Right lobe of liver (tissue), 6 donors: Measurements from ENCODE around the gene MYO15A. TPM values are rescaled to one million over a fixed set of nuclear protein-coding genes. Genes with fewer than 3 reads are reported as not detected.

ENCODE experiments used
- ATAC-seq, 4 donors: fragments of 200-7000 bp; cut with Tn5 transposase; one replicate each; pipeline ENCODE4 v1.9.1; 2020; ENCODE audit warnings: mild to moderate bottlenecking in 4 of 4, moderate library complexity in 4 of 4
- DNase-seq, 3 donors: peaks; one replicate each; pipeline ENCODE4 v3.0.0-alpha.2; 2020
- H3K27ac ChIP-seq, 3 donors: fragments of 200-600 bp; one replicate each; pipeline ENCODE4 v1.8.0; 2022
- H3K27me3 ChIP-seq, 2 donors: fragments of 200-600 bp; one replicate each; pipeline ENCODE4 v1.8.0; 2022
- H3K36me3 ChIP-seq, 4 donors: fragments of 200-600 bp; sonication (generic) in 1 of 4; one replicate each; pipeline versions ENCODE4 v1.5.1 to v1.8.0; 2017 to 2022; ENCODE audit warnings: control low read depth in 1 of 4
- H3K4me1 ChIP-seq, 4 donors: fragments of 200-600 bp; sonication (generic) in 1 of 4; one replicate each; pipeline versions ENCODE4 v1.5.1 to v1.8.0; 2017 to 2022; ENCODE audit warnings: control low read depth in 1 of 4
- H3K4me3 ChIP-seq, 3 donors: fragments of 200-600 bp; one replicate each; pipeline ENCODE4 v1.8.0; 2022
- H3K9me3 ChIP-seq, 4 donors: fragments of 200-600 bp; sonication (generic) in 1 of 4; one replicate each; pipeline versions ENCODE4 v1.5.1 to v1.8.0; 2017 to 2022; ENCODE audit warnings: control low read depth in 1 of 4
- POLR2A ChIP-seq: fragments of 450-650 bp; IDR thresholded peaks from one replicate; pipeline ENCODE4 v1.6.1; 2017; ENCODE audit warnings: antibody characterized with exemption, mild to moderate bottlenecking
- WGBS: methylation state at CpG from one replicate; pipeline ENCODE4 v1.1.6; 2018; ENCODE audit warnings: low coverage, low lambda C conversion rate; ENCODE audit not compliant: insufficient coverage; ENCODE audit errors: missing lambda C conversion rate; 5-methylcytosine and 5-hydroxymethylcytosine counted together
- intact Hi-C, 2 donors: fragments of 100-400 bp; cut with DNase I; formaldehyde crosslinking; loops; one replicate each; pipeline versions ENCODE4 v1.11.2 to v1.14.1; 2022
- total RNA-seq, 6 experiments: library from RNA; depleted of rRNA in 2 of 6; stranded (reverse); fragments of >200 nt in 2 of 6; fragmentation: NEBNext Ultra II Directional in 3 of 6; extraction: Animal tissue kit (Norgen Biotek cat#: 25700) in 3 of 6; gene quantifications; one replicate each; pipeline versions ENCODE4 v1.1.0 to v1.2.4, GENCODE V29; 2016 to 2023
- TF ChIP-seq, protein P1 (sequence below), 4 donors: fragments of 200-600 bp in 3 of 4; fragments of 450-650 bp in 1 of 4; IDR thresholded peaks; one replicate each; pipeline versions ENCODE4 v1.5.1 to v1.8.0; 2016 to 2022; ENCODE audit warnings: antibody characterized with exemption in 4 of 4, mild to moderate bottlenecking in 2 of 4
- donor health status: DM: no; HTN: yes; CAD: no.
- donor health status: DM: no; HTN: no; CAD: no.
- donor health status: DM: no; HTN: no; CAD: no.
- donor health status: DM: no; HTN: yes; CAD: no.
- donor health status: DM: no; HTN: yes; CAD: no.

MYO15A gene
- total RNA-seq, 6 experiments from 2014 or later: 0.19 to 6.2 (median 1.5) TPM

DNA sequence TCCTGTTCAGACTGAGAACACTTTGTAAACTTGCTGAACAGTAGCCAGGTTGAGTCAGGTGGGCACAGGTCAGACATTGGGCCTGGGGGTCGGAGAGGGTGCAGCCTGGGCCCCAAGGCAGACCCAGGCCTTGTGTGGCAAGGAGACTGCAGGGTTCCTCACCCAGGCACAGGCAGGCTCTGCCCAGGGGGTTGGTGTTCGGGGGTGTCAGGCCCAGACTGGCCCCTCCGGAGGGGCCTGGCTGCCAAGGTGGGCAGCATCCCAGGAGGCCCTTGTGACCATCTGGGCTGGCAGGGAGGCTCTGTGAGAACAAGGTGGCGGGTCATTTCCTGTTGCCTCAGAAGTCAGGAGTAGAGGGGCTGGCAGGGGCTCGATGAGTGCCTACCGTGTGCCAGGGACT is 585 bp upstream of the MYO15A start:
- H3K36me3 ChIP-seq: peaks cover 0 to 23% (median 4%) of the 10 kb centered on the region in 4 donors
- DNase-seq (peak in 1 of 3 donors; percentile 47), ATAC-seq (no peak)
- no peak overlapping the region for H3K27ac ChIP-seq
- no peak overlapping the region for H3K4me3 ChIP-seq
- TF ChIP-seq, protein P1, sequence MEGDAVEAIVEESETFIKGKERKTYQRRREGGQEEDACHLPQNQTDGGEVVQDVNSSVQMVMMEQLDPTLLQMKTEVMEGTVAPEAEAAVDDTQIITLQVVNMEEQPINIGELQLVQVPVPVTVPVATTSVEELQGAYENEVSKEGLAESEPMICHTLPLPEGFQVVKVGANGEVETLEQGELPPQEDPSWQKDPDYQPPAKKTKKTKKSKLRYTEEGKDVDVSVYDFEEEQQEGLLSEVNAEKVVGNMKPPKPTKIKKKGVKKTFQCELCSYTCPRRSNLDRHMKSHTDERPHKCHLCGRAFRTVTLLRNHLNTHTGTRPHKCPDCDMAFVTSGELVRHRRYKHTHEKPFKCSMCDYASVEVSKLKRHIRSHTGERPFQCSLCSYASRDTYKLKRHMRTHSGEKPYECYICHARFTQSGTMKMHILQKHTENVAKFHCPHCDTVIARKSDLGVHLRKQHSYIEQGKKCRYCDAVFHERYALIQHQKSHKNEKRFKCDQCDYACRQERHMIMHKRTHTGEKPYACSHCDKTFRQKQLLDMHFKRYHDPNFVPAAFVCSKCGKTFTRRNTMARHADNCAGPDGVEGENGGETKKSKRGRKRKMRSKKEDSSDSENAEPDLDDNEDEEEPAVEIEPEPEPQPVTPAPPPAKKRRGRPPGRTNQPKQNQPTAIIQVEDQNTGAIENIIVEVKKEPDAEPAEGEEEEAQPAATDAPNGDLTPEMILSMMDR (IDR thresholded peaks at IDR 0.05): no peak
- no peak for TF ChIP-seq POLR2A
- peaks cover 0 to 23% (median 4%) of the 10 kb centered on the region in 4 donors for H3K4me1 ChIP-seq
- WGBS: no CpG with 5 or more reads among the region's 6 CpGs
- no peaks in the 10 kb centered on the region for H3K27me3 ChIP-seq
- no peaks in the 10 kb centered on the region for H3K9me3 ChIP-seq
- intact Hi-C loops: no loop called here

DNA sequence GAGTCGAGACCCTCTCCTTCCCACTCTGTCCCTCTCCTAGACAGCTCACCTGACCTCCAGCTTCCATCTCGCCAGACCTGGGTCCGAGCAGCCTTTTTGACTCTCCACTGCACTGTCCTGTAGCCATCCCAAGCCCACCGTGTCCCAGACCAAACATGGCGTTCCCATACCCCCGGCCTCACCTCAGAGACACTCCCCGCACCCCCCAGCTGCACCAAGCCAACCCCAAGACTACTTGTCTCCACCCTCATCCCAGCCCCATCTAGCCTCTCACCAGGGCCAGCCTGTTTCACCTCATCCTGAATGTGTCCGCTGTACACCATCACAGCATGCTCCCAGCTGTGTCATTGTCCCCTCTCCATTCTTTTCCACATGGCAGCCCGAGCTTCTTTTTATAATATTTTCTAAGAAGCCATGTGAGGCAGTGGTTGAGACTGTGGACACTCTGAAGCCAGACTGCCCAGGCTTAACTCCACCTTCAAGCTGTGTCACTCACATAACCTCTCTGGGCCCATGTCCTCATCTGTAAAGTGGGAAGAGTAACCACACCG is 1.5 kb downstream of the MYO15A start:
- H3K9me3 ChIP-seq: no peaks in the 10 kb centered on the region
- H3K36me3 ChIP-seq: peaks cover 0 to 23% (median 4%) of the 10 kb centered on the region in 4 donors
- no peak overlapping the region for H3K4me3 ChIP-seq
- DNase-seq (peak in 1 of 3 donors; percentile 45), ATAC-seq (no peak)
- intact Hi-C loops: no loop called here
- WGBS: 78% methylated on average over 9 of the region's 10 CpGs
- H3K27ac ChIP-seq: no peak overlapping the region
- no peak for TF ChIP-seq POLR2A
- TF ChIP-seq, protein P1 (IDR thresholded peaks at IDR 0.05): no peak
- H3K27me3 ChIP-seq: no peaks in the 10 kb centered on the region
- peaks cover 0 to 39% (median 6%) of the 10 kb centered on the region in 4 donors for H3K4me1 ChIP-seq

DNA sequence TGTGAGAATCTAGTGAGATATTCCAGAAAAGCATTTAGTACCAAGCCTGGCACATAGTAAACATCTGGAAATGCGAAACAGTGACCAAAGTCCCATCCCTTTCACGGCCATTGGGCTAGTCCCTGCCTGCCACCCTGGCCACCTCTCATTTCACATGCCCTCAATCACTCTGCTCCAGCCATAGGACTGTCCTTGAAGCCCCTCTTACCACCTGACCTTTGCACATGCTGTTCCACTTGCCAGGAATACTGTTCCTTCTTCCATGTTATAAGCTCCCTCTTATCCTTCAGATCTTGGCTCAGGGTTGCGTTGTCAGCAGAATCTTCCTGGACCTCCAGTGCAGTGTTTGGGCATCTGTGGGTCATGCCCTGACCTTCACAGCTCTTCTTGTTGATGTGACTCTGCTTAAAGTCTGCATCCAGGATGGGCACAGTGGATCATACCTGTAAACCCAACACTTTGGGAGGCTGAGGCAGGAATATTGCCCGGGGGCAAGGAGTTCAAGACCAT is 2.1 kb downstream of the MYO15A start:
- Histone ChIP-seq H3K27me3 (no peaks in the 10 kb centered on the region), H3K9me3 (no peaks in the 10 kb centered on the region), H3K36me3 (peaks cover 0 to 23% (median 4%) of the 10 kb centered on the region in 4 donors), H3K27ac (no peak overlapping the region), H3K4me1 (peaks cover 0 to 42% (median 6%) of the 10 kb centered on the region in 4 donors), H3K4me3 (no peak overlapping the region)
- no peak for DNase-seq
- intact Hi-C loops: no loop called here
- TF ChIP-seq, protein P1 (IDR thresholded peaks at IDR 0.05): no peak
- TF ChIP-seq POLR2A: no peak
- WGBS: 67% methylated on average over 2 of the region's 4 CpGs
- peak in 1 of 4 donors; percentile 17 for ATAC-seq

DNA sequence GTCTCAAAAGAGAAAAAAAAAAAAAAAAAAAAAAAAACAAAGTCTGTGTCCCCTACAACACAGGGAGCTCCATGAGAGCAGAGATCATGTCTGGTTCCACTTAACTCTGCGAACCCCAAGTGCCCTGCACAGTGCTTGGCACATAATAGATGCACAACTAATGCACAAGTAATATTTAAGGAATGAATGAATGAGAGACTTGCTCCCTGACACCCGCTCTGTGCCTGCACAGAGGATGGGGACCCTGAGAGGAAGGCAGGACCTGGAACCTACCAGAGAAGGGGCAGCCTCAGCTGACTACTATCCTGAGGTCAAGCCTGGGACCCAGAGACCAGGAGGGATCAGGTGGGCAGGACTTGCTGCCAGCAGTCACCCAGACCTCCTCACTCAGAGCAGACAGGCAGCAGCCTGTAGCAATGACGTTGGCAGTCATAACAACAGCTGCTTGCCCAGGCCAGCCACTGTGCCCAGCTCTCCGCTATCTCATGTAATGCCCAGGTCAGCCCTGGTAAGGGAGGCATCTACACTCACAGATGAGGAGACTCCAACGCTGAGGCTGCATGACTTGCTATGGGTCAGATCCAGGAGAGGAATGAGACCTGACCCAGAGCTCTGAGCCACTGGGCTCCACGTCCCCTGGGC is 2.9 kb downstream of the MYO15A start:
- WGBS: 89% methylated on average over 2 of the region's 6 CpGs
- no peaks in the 10 kb centered on the region for H3K9me3 ChIP-seq
- peak overlapping the region in 1 of 3 donors; percentile 11 for H3K27ac ChIP-seq
- DNase-seq (peak in 1 of 3 donors; percentile 49), ATAC-seq (peak in 3 of 4 donors; percentile 1 to 5 (median 2))
- no peak overlapping the region for H3K4me3 ChIP-seq
- intact Hi-C loops: no loop called here
- H3K27me3 ChIP-seq: no peaks in the 10 kb centered on the region
- H3K36me3 ChIP-seq: peaks cover 0 to 23% (median 4%) of the 10 kb centered on the region in 4 donors
- H3K4me1 ChIP-seq: peaks cover 0 to 47% (median 9%) of the 10 kb centered on the region in 4 donors
- TF ChIP-seq POLR2A: no peak
- TF ChIP-seq, protein P1 (IDR thresholded peaks at IDR 0.05): no peak
